HAP-1 (cell line): ENCODE measurements around the gene TEX53.
A peak's percentile ranks its signal among the peaks of the same experiment; 100 is the strongest.

Experiments
- DNase-seq, 2 experiments: peaks; one replicate each; pipeline ENCODE4 v3.0.0-alpha.2; 2016 to 2020; ENCODE audit warnings: low spot score in 2 of 2
- H3K27me3 ChIP-seq: fragments of 250-450 bp; sonication (Bioruptor Pico); 2 replicates; pipeline ENCODE4 v1.5.1; 2020; ENCODE audit warnings: low read depth, mild to moderate bottlenecking, moderate library complexity
- H3K36me3 ChIP-seq: fragments of 250-450 bp; sonication (Bioruptor Pico); replicated peaks from 2 replicates; pipeline ENCODE4 v1.5.1; 2020; ENCODE audit warnings: mild to moderate bottlenecking
- H3K4me1 ChIP-seq: fragments of 250-450 bp; sonication (Bioruptor Pico); 2 replicates; pipeline ENCODE4 v1.5.1; 2020; ENCODE audit warnings: mild to moderate bottlenecking
- H3K4me3 ChIP-seq: fragments of 250-450 bp; sonication (Bioruptor Pico); 2 replicates; pipeline ENCODE4 v1.5.1; 2020; ENCODE audit warnings: mild to moderate bottlenecking, moderate library complexity
- H3K9me3 ChIP-seq: fragments of 250-450 bp; sonication (Bioruptor Pico); 2 replicates; pipeline ENCODE4 v1.5.1; 2020; ENCODE audit warnings: mild to moderate bottlenecking, moderate library complexity
- in situ Hi-C: fragments of 300-500 bp; cut with MboI; formaldehyde crosslinking; loops from 3 replicates; pipeline ENCODE4 v1.14.3; 2020; ENCODE audit warnings: low sequenced_read_pairs, inconsistent platforms, mixed read lengths

The TEX53 gene

GRCh38 chr9:114616684-114617520 lies 40.7 kb downstream of the TEX53 start:
- in situ Hi-C loops, result no loop called here
- Histone ChIP-seq H3K4me1 (no peaks in the 10 kb centered on the region; the same call in 1 of the 2 replicates), H3K9me3 (no peaks in the 10 kb centered on the region), H3K4me3 (no peak overlapping the region), H3K27me3 (no peaks in the 10 kb centered on the region), H3K36me3 (no peaks in the 10 kb centered on the region; the same call in 1 of the 2 replicates)
- DNase-seq, result no peak

DNA sequence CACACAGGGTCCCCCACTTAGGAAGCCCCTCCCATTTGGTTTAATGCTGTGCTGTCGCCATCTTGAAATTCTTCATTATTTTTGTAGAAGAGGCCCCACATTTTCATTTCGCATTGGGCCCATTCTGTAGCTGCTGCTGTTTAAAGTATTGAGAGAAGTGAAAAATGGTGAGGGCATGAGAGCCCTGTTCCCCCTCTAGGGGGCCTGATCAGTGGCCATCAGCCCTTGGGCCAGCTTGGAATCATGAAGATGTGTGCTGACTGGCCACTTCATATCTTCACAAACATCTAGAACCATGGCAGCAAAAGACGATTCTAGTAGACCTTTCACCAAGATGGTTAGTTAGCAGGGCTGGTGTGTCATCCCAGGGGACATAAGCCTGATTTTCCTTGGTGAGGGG lies 43.2 kb downstream of the TEX53 start:
- H3K4me1 ChIP-seq, result peaks cover 9% of the 10 kb centered on the region
- no peaks in the 10 kb centered on the region; the same call in none of the 2 replicates for H3K36me3 ChIP-seq
- no peak overlapping the region for H3K4me3 ChIP-seq
- DNase-seq, result no peak
- H3K9me3 ChIP-seq, result no peaks in the 10 kb centered on the region
- H3K27me3 ChIP-seq, result no peaks in the 10 kb centered on the region
- in situ Hi-C loops, result no loop called here

DNA sequence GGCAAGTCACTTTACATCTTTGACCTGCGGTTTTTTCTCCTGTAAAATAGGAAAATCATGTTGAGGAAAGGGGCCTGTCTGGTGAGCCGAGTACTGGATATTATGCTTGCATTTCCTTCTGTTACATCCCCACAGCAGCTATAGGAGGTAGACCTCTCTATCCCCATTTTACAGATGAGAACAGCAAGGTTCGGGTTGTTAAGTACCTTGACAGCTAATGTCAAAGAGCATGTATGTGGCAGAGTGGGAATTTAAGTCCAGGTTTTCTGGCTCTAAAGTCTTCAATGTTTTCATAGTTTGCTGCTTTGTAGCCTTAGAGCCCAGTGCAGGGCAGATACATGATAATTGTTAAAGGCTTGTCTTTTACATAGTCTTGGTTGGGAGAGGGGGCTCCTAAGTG lies 43.7 kb downstream of the TEX53 start:
- Histone ChIP-seq H3K27me3 (no peaks in the 10 kb centered on the region), H3K4me1 (peaks cover 9% of the 10 kb centered on the region), H3K36me3 (no peaks in the 10 kb centered on the region; the same call in none of the 2 replicates), H3K9me3 (no peaks in the 10 kb centered on the region), H3K4me3 (no peak overlapping the region)
- in situ Hi-C loops, result no loop called here
- no peak for DNase-seq

DNA sequence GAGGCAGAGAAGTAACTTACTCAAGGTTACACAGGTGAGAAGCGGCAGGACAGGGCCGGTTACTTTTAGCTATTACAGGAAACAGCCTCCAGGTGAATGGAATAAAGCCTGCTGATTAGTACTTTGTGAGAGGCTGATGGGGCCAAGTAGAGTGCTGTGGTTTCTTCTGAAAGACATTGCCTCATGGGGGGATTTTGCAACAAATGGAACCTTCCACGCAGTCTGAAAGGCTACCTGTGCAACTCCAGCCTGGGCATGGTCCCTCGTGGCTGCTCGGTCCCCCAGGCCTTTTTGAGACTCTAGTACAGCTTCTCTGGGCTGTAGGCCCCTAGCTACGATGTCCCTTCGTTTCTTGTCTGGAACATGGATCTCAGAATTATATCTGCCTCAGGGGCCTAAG lies 44.5 kb downstream of the TEX53 start:
- peaks cover 9% of the 10 kb centered on the region for H3K4me1 ChIP-seq
- no peak for DNase-seq
- H3K9me3 ChIP-seq, result no peaks in the 10 kb centered on the region
- no peaks in the 10 kb centered on the region; the same call in 1 of the 2 replicates for H3K36me3 ChIP-seq
- no peak overlapping the region for H3K4me3 ChIP-seq
- H3K27me3 ChIP-seq, result no peaks in the 10 kb centered on the region
- in situ Hi-C loops, result no loop called here

GRCh38 chr9:114612272-114612923 lies 45.2 kb downstream of the TEX53 start:
- H3K9me3 ChIP-seq, result no peaks in the 10 kb centered on the region
- peaks cover 9% of the 10 kb centered on the region for H3K4me1 ChIP-seq
- H3K4me3 ChIP-seq, result peak overlapping the region; percentile 44
- DNase-seq, result no peak
- H3K27me3 ChIP-seq, result no peaks in the 10 kb centered on the region
- in situ Hi-C loops, result no loop called here
- no peaks in the 10 kb centered on the region; the same call in 1 of the 2 replicates for H3K36me3 ChIP-seq

DNA sequence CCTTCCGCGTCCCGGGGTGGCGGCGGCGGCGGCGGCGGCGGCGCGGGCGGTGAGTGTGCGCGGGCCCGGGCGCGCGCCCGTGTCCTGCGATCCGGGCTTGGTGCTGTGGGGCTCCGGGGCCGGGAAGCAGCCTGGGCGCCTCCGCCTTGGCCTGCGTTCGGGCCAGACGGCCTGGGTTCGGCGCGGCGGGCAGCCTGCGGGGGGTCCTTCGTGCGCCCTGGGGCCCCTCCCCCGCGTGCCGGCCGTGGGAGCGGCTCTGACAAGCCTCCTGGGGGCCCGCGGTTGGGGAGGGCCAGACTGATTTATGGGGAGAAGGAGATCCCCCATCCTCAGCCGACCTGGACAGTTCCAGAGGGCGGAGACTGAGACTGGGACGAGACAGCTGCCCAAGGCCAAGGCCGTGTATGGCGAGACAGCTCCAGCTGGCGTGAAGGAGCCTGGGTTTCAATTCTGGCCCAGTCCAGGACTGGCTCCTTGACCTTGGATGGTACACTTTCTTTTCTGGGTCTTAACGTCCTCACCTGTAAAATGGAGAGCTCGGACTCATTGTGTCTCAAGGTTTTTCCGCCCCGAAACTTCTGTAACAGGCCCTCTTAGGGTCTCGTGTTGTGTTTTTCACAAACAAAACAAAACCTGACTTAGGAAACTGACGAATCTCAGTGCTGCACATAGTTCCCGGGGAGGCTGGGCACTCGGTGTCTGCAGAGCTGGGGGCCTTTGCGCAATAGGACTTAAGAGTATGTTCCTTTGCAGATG lies 45.9 kb downstream of the TEX53 start:
- no peaks in the 10 kb centered on the region; the same call in 1 of the 2 replicates for H3K36me3 ChIP-seq
- DNase-seq, result peak; percentile 27 to 69
- H3K27me3 ChIP-seq, result no peaks in the 10 kb centered on the region
- H3K4me1 ChIP-seq, result peaks cover 9% of the 10 kb centered on the region
- in situ Hi-C loops, result no loop called here
- H3K4me3 ChIP-seq, result peak overlapping the region; percentile 44
- H3K9me3 ChIP-seq, result no peaks in the 10 kb centered on the region

- no peak for DNase-seq
- no peaks in the 10 kb centered on the region for H3K9me3 ChIP-seq
- peaks cover 9% of the 10 kb centered on the region for H3K4me1 ChIP-seq
- no peak overlapping the region for H3K4me3 ChIP-seq
- no peaks in the 10 kb centered on the region for H3K27me3 ChIP-seq
- in situ Hi-C loops, result no loop called here
- H3K36me3 ChIP-seq, result no peaks in the 10 kb centered on the region; the same call in 1 of the 2 replicates
These were observed 49.1 kb downstream of the TEX53 start for GRCh38 chr9:114608525-114608796.

GRCh38 chr9:114607671-114608524 lies 49.7 kb downstream of the TEX53 start:
- in situ Hi-C loops, result no loop called here
- Histone ChIP-seq H3K4me3 (no peak overlapping the region), H3K27me3 (no peaks in the 10 kb centered on the region), H3K9me3 (no peaks in the 10 kb centered on the region), H3K36me3 (no peaks in the 10 kb centered on the region; the same call in 1 of the 2 replicates), H3K4me1 (peaks cover 9% of the 10 kb centered on the region)
- no peak for DNase-seq

GRCh38 chr9:114606597-114607207 lies 50.9 kb downstream of the TEX53 start:
- in situ Hi-C loops, result no loop called here
- no peak for DNase-seq
- Histone ChIP-seq H3K9me3 (0 out of 2 replicates have a peak, but pooled peaks cover 3% of the 10 kb centered on the region), H3K4me1 (peaks cover 9% of the 10 kb centered on the region), H3K4me3 (no peak overlapping the region), H3K27me3 (no peaks in the 10 kb centered on the region), H3K36me3 (no peaks in the 10 kb centered on the region; the same call in 1 of the 2 replicates)
